RWPE1 (cell line): ENCODE measurements around the gene RRAD.

ENCODE experiments used
- CTCF ChIA-PET: fragments of 350-600 bp; sonication (Branson Sonifier 250); formaldehyde crosslinking; extraction: SDS; loops from one replicate; lab custom pipeline; 2021; lab: Yijun Ruan, JAX
- POLR2A ChIA-PET: fragments of 400-600 bp; formaldehyde crosslinking; extraction: SDS; loops from one replicate; lab custom pipeline; 2020; ENCODE audit warnings: antibody characterized with exemption; ENCODE audit not compliant: low non-redundant PET; lab: Yijun Ruan, JAX
- DNase-seq: peaks from one replicate; pipeline ENCODE4 v3.0.0; 2012; ENCODE audit warnings: low spot score
- H3K27ac ChIP-seq: fragments of 450-650 bp; 2 replicates; pipeline ENCODE4 v1.5.1; 2017
- TF ChIP-seq, protein P1 (sequence below): fragments of 450-650 bp; conservative IDR thresholded peaks from 2 replicates; pipeline ENCODE4 v1.5.1; 2017; ENCODE audit warnings: low read depth, mild to moderate bottlenecking

The RRAD gene

GRCh38 chr16:66920924-66921680, 4.2 kb downstream of the RRAD start:
- TF ChIP-seq, protein P1, sequence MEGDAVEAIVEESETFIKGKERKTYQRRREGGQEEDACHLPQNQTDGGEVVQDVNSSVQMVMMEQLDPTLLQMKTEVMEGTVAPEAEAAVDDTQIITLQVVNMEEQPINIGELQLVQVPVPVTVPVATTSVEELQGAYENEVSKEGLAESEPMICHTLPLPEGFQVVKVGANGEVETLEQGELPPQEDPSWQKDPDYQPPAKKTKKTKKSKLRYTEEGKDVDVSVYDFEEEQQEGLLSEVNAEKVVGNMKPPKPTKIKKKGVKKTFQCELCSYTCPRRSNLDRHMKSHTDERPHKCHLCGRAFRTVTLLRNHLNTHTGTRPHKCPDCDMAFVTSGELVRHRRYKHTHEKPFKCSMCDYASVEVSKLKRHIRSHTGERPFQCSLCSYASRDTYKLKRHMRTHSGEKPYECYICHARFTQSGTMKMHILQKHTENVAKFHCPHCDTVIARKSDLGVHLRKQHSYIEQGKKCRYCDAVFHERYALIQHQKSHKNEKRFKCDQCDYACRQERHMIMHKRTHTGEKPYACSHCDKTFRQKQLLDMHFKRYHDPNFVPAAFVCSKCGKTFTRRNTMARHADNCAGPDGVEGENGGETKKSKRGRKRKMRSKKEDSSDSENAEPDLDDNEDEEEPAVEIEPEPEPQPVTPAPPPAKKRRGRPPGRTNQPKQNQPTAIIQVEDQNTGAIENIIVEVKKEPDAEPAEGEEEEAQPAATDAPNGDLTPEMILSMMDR, result no peak
- ChIA-PET CTCF (interaction anchor here (1.0 kb wide), 1 partner anchor 26 kb away, joined by 4 read pairs; no protein-coding TSS in a partner anchor), POLR2A (no interaction called here)
- DNase-seq, result no peak
- H3K27ac ChIP-seq, result no peak overlapping the region

GRCh38 chr16:66920299-66920590, 5.1 kb downstream of the RRAD start:
- CTCF ChIA-PET, result interaction anchor here (1.3 to 2.6 kb wide), 2 partner anchors 10 to 25 kb away, joined by 7 to 15 read pairs; no protein-coding TSS in a partner anchor

DNA sequence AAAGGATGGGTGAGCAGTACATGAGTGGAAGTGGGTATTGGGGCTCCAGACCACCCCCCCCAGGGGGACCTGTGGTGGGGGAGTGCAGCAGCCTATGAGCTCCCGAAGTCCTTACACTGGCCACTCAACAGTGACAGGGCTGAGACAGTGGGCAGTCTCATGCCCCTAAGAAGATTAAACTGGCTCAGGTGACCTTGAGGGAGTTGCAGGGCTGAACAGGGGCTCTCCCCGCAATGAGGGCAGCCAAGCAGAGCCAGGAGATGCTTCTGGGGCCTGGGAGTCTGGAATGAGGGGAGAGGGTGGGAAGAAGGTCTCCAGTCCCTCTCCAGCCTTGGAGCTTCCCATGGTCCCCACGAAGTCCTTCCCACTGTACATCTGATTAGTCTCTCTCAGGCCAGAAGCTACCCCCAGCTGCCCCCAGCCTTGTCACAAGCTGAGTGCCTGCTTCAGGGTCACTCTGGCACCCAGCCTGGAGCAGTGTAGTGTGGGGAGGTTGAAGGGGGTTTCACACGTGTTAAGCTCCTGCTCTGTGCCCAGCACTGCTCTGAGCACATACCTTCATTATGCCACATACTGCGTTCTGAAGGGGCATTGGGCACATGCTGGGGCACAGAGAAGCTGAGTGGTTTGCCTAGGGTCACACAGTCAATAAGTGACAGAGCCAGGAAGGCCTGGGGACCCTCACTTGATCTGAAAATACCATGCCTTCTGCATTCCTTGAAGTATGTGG, 5.6 kb downstream of the RRAD start:
- POLR2A ChIA-PET, result no interaction called here
- TF ChIP-seq, protein P1, result no peak
- H3K27ac ChIP-seq, result no peak overlapping the region
- CTCF ChIA-PET, result interaction anchor here (1.3 to 2.6 kb wide), 2 partner anchors 10 to 24 kb away, joined by 7 to 15 read pairs; no protein-coding TSS in a partner anchor
- DNase-seq, result no peak

More at GRCh38 chr16:66920299-66920590, 5.1 kb downstream of the RRAD start:
- DNase-seq, result no peak
- no peak overlapping the region for H3K27ac ChIP-seq
- TF ChIP-seq, protein P1, result no peak
- POLR2A ChIA-PET, result no interaction called here

GRCh38 chr16:66918803-66919568, 6.3 kb downstream of the RRAD start, which contains the start of gene CDH16:
Gene CDH16 (minus strand): TSS chr16:66918885. CDS start chr16:66918065, 820 bp downstream.
- CTCF ChIA-PET, result interaction anchor here (1.3 to 2.6 kb wide), 2 partner anchors 9 to 24 kb away, joined by 7 to 15 read pairs; no protein-coding TSS in a partner anchor

GRCh38 chr16:66918355-66918754, 7.0 kb downstream of the RRAD start:
- POLR2A ChIA-PET, result no interaction called here
- CTCF ChIA-PET, result interaction anchor here (0.6 to 2.6 kb wide), 2 partner anchors 23 to 50 kb away, joined by 4 to 15 read pairs; no protein-coding TSS in a partner anchor
- no peak overlapping the region for H3K27ac ChIP-seq
- TF ChIP-seq, protein P1, result no peak
- no peak for DNase-seq

More at GRCh38 chr16:66918803-66919568, 6.3 kb downstream of the RRAD start, which contains the start of gene CDH16:
- no peak within 1 kb of the TSS for H3K27ac ChIP-seq
- no peak for DNase-seq
- TF ChIP-seq, protein P1, result no peak
- POLR2A ChIA-PET, result no interaction called here

DNA sequence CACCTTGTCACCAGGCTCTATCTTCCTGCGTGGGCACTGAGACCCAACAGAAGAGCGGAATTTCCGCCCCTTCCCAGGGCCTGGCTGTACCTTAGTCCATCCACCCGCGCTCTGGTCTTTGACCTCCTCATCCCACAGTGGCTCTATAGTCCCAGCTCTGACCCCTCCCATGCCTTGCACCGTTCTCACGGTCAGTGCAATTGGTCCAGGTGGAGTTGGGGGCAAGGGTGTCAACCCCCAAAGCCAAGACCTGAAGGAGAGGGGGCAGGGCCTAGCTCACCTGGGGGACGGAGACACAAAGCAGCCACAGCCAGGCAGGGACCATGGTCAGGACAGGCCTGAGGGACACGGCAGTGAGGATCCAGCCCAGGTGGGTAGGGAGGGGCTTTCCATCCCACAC, 7.6 kb downstream of the RRAD start:
- DNase-seq, result no peak
- CTCF ChIA-PET, result interaction anchor here (0.6 to 2.6 kb wide), 2 partner anchors 22 to 50 kb away, joined by 4 to 15 read pairs; no protein-coding TSS in a partner anchor
- POLR2A ChIA-PET, result no interaction called here
- TF ChIP-seq, protein P1, result no peak
- H3K27ac ChIP-seq, result no peak overlapping the region
